GM12878 (cell line): Measurements from ENCODE around the gene EEF1AKMT3. TPM values are rescaled to one million over a fixed set of nuclear protein-coding genes. Genes with fewer than 3 reads are reported as not detected.

ENCODE experiments used
- ATAC-seq: fragments of 200-7000 bp; cut with Tn5 transposase; 3 replicates; pipeline ENCODE4 v1.9.1; 2020; ENCODE audit warnings: mild to moderate bottlenecking, moderate library complexity
- BruUV-seq: library from RNA; stranded (reverse); fragments of 400-500 nt; replicated peaks from 2 replicates; lab custom pipeline; 2021; lab: Mats Ljungman, UMichigan
- CTCF ChIA-PET: fragments of 300-600 bp; sonication (Branson Sonifier 250); formaldehyde crosslinking; extraction: SDS; loops from one replicate; lab custom pipeline; 2021; ENCODE audit warnings: inconsistent platforms; lab: Yijun Ruan, JAX
- POLR2A ChIA-PET: fragments of 350-600 bp; formaldehyde crosslinking; extraction: SDS; loops from one replicate; lab custom pipeline; 2021; ENCODE audit warnings: inconsistent platforms; lab: Charles Lee
- RAD21 ChIA-PET: fragments of 300-600 bp; sonication (Branson Sonifier 250); formaldehyde crosslinking; loops from one replicate; lab custom pipeline; 2023; ENCODE audit warnings: antibody characterized with exemption; ENCODE audit not compliant: unreplicated experiment; lab: Charles Lee
- SMC1A ChIA-PET: fragments of 300-600 bp; sonication (Branson Sonifier 250); formaldehyde crosslinking; loops from one replicate; lab custom pipeline; 2023; ENCODE audit not compliant: unreplicated experiment, uncharacterized antibody; lab: Charles Lee
- DNase-seq: peaks from one replicate; pipeline ENCODE4 v3.0.0-alpha.2; 2011; ENCODE audit warnings: low read depth, low spot score
- FAIRE-seq: peaks from 3 replicates; lab custom pipeline; 2011; peaks lifted over from hg19 to GRCh38; lab: Jason Lieb, UNC
- H2AFZ ChIP-seq: 2 replicates; pipeline ENCODE4 v1.6.0; 2011; ENCODE audit warnings: low read depth, low read length, control low read depth; ENCODE audit not compliant: control insufficient read depth
- H3K27ac ChIP-seq: 2 replicates; pipeline ENCODE4 v1.5.1; 2011; ENCODE audit warnings: control low read depth; ENCODE audit not compliant: control insufficient read depth, insufficient read depth
- H3K27me3 ChIP-seq, 2 experiments: replicated peaks in 1 of 2; 2 replicates each; pipeline versions ENCODE4 v1.6.0 to v1.6.1; 2011; ENCODE audit warnings: low read length in 1 of 2; ENCODE audit not compliant: control insufficient read depth in 2 of 2, insufficient read depth in 2 of 2
- H3K36me3 ChIP-seq, 2 experiments: 2 replicates each; pipeline ENCODE4 v1.5.1; 2011; ENCODE audit warnings: low read length in 1 of 2; ENCODE audit not compliant: control insufficient read depth in 2 of 2, insufficient read depth in 2 of 2
- H3K4me1 ChIP-seq: 2 replicates; pipeline ENCODE4 v1.6.1; 2011; ENCODE audit warnings: mild to moderate bottlenecking, low read length, moderate library complexity, mixed read lengths; ENCODE audit not compliant: control insufficient read depth, insufficient read depth
- H3K4me2 ChIP-seq: 2 replicates; pipeline ENCODE4 v1.6.0; 2011; ENCODE audit warnings: control low read depth; ENCODE audit not compliant: control insufficient read depth, insufficient read depth
- H3K4me3 ChIP-seq: fragments of 200-600 bp; sonication (generic); 2 replicates; pipeline ENCODE4 v1.5.1; 2016
- H3K79me2 ChIP-seq: 2 replicates; pipeline ENCODE4 v1.6.0; 2011; ENCODE audit warnings: low read length; ENCODE audit not compliant: control insufficient read depth, insufficient read depth
- H3K9ac ChIP-seq: 2 replicates; pipeline ENCODE4 v1.8.0; 2011; ENCODE audit warnings: low read length, control low read depth, mixed read lengths; ENCODE audit not compliant: control insufficient read depth, insufficient read depth
- H3K9me3 ChIP-seq: replicated peaks from 3 replicates; pipeline ENCODE4 v1.5.1; 2011; ENCODE audit warnings: mild to moderate bottlenecking, low read length; ENCODE audit not compliant: control insufficient read depth, insufficient read depth
- H4K20me1 ChIP-seq: 2 replicates; pipeline ENCODE4 v1.6.0; 2011; ENCODE audit not compliant: control insufficient read depth, insufficient read depth
- ASH2L ChIP-seq: fragments of 300-600, 200-600 bp; sonication (generic); IDR thresholded peaks from 2 replicates; pipeline ENCODE4 v1.6.1; 2017; ENCODE audit warnings: low read depth, mild to moderate bottlenecking, borderline replicate concordance
- BACH1 ChIP-seq: fragments of 450-650 bp; IDR thresholded peaks from 2 replicates; pipeline ENCODE4 v1.6.1; 2017; ENCODE audit warnings: mild to moderate bottlenecking, borderline replicate concordance
- ESRRA ChIP-seq: IDR thresholded peaks from 2 replicates; pipeline ENCODE4 v1.6.1; 2012; ENCODE audit warnings: mild to moderate bottlenecking, low read length, improper control_type of control experiment
- FOS ChIP-seq: IDR thresholded peaks from 3 replicates; pipeline ENCODE4 v1.6.1; 2011; ENCODE audit warnings: borderline replicate concordance; ENCODE audit not compliant: insufficient read length; ENCODE audit errors: extremely low read depth
- IKZF1 ChIP-seq: fragments of 450-650 bp; conservative IDR thresholded peaks from 2 replicates; pipeline ENCODE4 v1.6.1; 2017; ENCODE audit warnings: antibody characterized with exemption, mild to moderate bottlenecking
- KAT2A ChIP-seq: conservative IDR thresholded peaks from 2 replicates; pipeline ENCODE4 v1.6.1; 2011; ENCODE audit warnings: low read depth, low read length; ENCODE audit not compliant: control insufficient read depth
- KDM1A ChIP-seq: fragments of 200-600 bp; sonication (generic); IDR thresholded peaks from 2 replicates; pipeline ENCODE4 v1.6.1; 2016; ENCODE audit warnings: borderline replicate concordance
- MXI1 ChIP-seq: fragments of 150-350 bp; IDR thresholded peaks from 2 replicates; pipeline ENCODE4 v1.6.1; 2011; ENCODE audit warnings: low read depth, mild to moderate bottlenecking, inconsistent platforms, low read length, improper control_type of control experiment
- MYC ChIP-seq: IDR thresholded peaks from 2 replicates; pipeline ENCODE4 v1.6.1; 2011; ENCODE audit warnings: mild to moderate bottlenecking, low read length, moderate library complexity, inconsistent platforms; ENCODE audit not compliant: insufficient read depth, insufficient replicate concordance, insufficient read length, severe bottlenecking
- NR2C2 ChIP-seq: IDR thresholded peaks from 2 replicates; pipeline ENCODE4 v1.6.1; 2011; ENCODE audit warnings: borderline replicate concordance, low read depth; ENCODE audit not compliant: control insufficient read depth, insufficient read length
- RBBP5 ChIP-seq: fragments of 200-600 bp; sonication (generic); conservative IDR thresholded peaks from 2 replicates; pipeline ENCODE4 v1.6.1; 2016
- SMAD5 ChIP-seq: IDR thresholded peaks from 2 replicates; pipeline ENCODE4 v1.6.1; 2016; ENCODE audit warnings: antibody characterized with exemption, low read depth
- SREBF1 ChIP-seq: IDR thresholded peaks from 2 replicates; pipeline ENCODE4 v1.6.1; 2012; ENCODE audit warnings: mild to moderate bottlenecking, low read length
- SRF ChIP-seq, 2 experiments: IDR thresholded peaks; 2 replicates each; pipeline ENCODE4 v1.6.1; 2011; ENCODE audit warnings: low read depth in 2 of 2, low read length in 2 of 2, mild to moderate bottlenecking in 1 of 2, moderate library complexity in 1 of 2
- TBL1XR1 ChIP-seq: IDR thresholded peaks from 2 replicates; pipeline ENCODE4 v1.6.1; 2012; ENCODE audit warnings: low read depth, low read length, improper control_type of control experiment
- ZBTB33 ChIP-seq: fragments of 450-650 bp; IDR thresholded peaks from 2 replicates; pipeline ENCODE4 v1.6.1; 2017; ENCODE audit warnings: mild to moderate bottlenecking
- ZNF384 ChIP-seq: IDR thresholded peaks from 2 replicates; pipeline ENCODE4 v1.6.1; 2012; ENCODE audit warnings: low read depth, mild to moderate bottlenecking, low read length, improper control_type of control experiment, borderline replicate concordance
- WGBS: methylation state at CpG from one replicate; pipeline ENCODE4 v1.1.6; 2016; ENCODE audit warnings: low lambda C conversion rate; ENCODE audit not compliant: insufficient replicate concordance, insufficient coverage; ENCODE audit errors: missing lambda C conversion rate; 5-methylcytosine and 5-hydroxymethylcytosine counted together
- in situ Hi-C: fragments of 300-500 bp; cut with MboI; formaldehyde crosslinking; loops from 9 replicates; pipeline ENCODE4 v1.14.3; 2018; ENCODE audit warnings: mixed read lengths
- intact Hi-C: fragments of 100-400 bp; cut with micrococcal nuclease; formaldehyde crosslinking; loops from one replicate; pipeline ENCODE4 v1.14.2; 2022; ENCODE audit not compliant: unreplicated experiment
- polyA plus RNA-seq, 11 experiments: library from polyadenylated mRNA; depleted of rRNA in 4 of 11; unstranded in 6 of 11; stranded (reverse) in 5 of 11; fragments of >200 nt; fragmentation: Nextera tagmentation in 4 of 11; fragmentation: Illumina TruSeq in 1 of 11; extraction: Ambion mirVana in 4 of 11; extraction: Trizol in 1 of 11; gene quantifications; 1 replicate in 1 of 11; 2 replicates in 10 of 11; pipeline versions ENCODE4 v1.2.1 to v1.2.3, GENCODE V29; 2011 to 2016; ENCODE audit warnings: inconsistent platforms in 2 of 11, missing spikeins in 2 of 11, low read depth in 1 of 11
- total RNA-seq, 4 experiments: library from RNA; depleted of rRNA in 3 of 4; stranded (reverse); fragments of >200 nt in 3 of 4; fragmentation: Illumina TruSeq in 1 of 4; extraction: Trizol in 1 of 4; gene quantifications; 2 replicates each; pipeline versions ENCODE4 v1.2.1 to v1.2.3, GENCODE V29; 2013 to 2021
- TF ChIP-seq, protein P1 (sequence below): fragments of 450-650 bp; IDR thresholded peaks from 2 replicates; pipeline ENCODE4 v1.6.1; 2017; ENCODE audit warnings: mild to moderate bottlenecking, moderate library complexity

Gene EEF1AKMT3
- total and polyA plus RNA-seq, 10 of the 15 experiments (the other 5 are each of a cell fraction or from before 2014, with no cell fraction given) = 1.2 to 8.2 (median 3.5) TPM

- ChIA-PET POLR2A (no interaction called here), CTCF (interaction anchor here (0.6 to 1.3 kb wide), 5 partner anchors 8 to 460 kb away, joined by 3 to 4 read pairs (median 3); partner anchors contain the start of gene TSPAN31), SMC1A (interaction anchor here (1.9 kb wide), 1 partner anchor 9 kb away, joined by 5 read pairs; no protein-coding TSS in a partner anchor), RAD21 (no interaction called here)
- Histone ChIP-seq H3K9me3 (no peaks in the 10 kb centered on the region), H3K27me3 (no peaks in the 10 kb centered on the region), H3K36me3 (peaks cover 4 to 12% of the 10 kb centered on the region in 2 experiments), H3K4me1 (no peaks in the 10 kb centered on the region), H3K4me3 (no peak overlapping the region), H3K4me2 (no peak overlapping the region), H2AFZ (no peak overlapping the region), H4K20me1 (no peaks in the 10 kb centered on the region), H3K9ac (no peak overlapping the region), H3K79me2 (no peaks in the 10 kb centered on the region), H3K27ac (no peak overlapping the region)
- ATAC-seq (no peak), FAIRE-seq (no peak), DNase-seq (no peak)
- intact Hi-C loops = no loop called here
- no TSS peak for BruUV-seq
- no peak for TF ChIP-seq TBL1XR1
- no peak for TF ChIP-seq RBBP5
- TF ChIP-seq NR2C2 = no peak
- TF ChIP-seq, protein P1, sequence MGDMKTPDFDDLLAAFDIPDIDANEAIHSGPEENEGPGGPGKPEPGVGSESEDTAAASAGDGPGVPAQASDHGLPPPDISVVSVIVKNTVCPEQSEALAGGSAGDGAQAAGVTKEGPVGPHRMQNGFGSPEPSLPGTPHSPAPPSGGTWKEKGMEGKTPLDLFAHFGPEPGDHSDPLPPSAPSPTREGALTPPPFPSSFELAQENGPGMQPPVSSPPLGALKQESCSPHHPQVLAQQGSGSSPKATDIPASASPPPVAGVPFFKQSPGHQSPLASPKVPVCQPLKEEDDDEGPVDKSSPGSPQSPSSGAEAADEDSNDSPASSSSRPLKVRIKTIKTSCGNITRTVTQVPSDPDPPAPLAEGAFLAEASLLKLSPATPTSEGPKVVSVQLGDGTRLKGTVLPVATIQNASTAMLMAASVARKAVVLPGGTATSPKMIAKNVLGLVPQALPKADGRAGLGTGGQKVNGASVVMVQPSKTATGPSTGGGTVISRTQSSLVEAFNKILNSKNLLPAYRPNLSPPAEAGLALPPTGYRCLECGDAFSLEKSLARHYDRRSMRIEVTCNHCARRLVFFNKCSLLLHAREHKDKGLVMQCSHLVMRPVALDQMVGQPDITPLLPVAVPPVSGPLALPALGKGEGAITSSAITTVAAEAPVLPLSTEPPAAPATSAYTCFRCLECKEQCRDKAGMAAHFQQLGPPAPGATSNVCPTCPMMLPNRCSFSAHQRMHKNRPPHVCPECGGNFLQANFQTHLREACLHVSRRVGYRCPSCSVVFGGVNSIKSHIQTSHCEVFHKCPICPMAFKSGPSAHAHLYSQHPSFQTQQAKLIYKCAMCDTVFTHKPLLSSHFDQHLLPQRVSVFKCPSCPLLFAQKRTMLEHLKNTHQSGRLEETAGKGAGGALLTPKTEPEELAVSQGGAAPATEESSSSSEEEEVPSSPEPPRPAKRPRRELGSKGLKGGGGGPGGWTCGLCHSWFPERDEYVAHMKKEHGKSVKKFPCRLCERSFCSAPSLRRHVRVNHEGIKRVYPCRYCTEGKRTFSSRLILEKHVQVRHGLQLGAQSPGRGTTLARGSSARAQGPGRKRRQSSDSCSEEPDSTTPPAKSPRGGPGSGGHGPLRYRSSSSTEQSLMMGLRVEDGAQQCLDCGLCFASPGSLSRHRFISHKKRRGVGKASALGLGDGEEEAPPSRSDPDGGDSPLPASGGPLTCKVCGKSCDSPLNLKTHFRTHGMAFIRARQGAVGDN = no peak
- TF ChIP-seq MYC = no peak
- no peak for TF ChIP-seq ESRRA
- TF ChIP-seq KAT2A = no peak
- no peak for TF ChIP-seq BACH1
- no peak for TF ChIP-seq SMAD5
- no peak for TF ChIP-seq ASH2L
- TF ChIP-seq ZNF384 = no peak
- TF ChIP-seq FOS = no peak
- TF ChIP-seq MXI1 = no peak
- no peak for TF ChIP-seq KDM1A
- TF ChIP-seq SRF (IDR thresholded peaks at IDR 0.05; ENCODE audit: low read depth in 2 of 2, low read length in 2 of 2) = no peak
- TF ChIP-seq IKZF1 = no peak
- TF ChIP-seq ZBTB33 = no peak
- no peak for TF ChIP-seq SREBF1
- in situ Hi-C loops = no loop called here
- WGBS = 82% methylated on average over 11 of the region's 11 CpGs
Observed at GRCh38 chr12:57732726-57733593, 39.5 kb upstream of the EEF1AKMT3 start.
